GM21447 (cell line): Measurements from ENCODE around the gene HYAL2.
"Not testable (repeated sequence)": the region's sequence is repeated elsewhere in the genome, so short reads cannot be mapped to it uniquely, and the experiment has no call there.

Experiments
- ATAC-seq: cut with Tn5 transposase; IDR thresholded peaks from one replicate; pipeline ENCODE4 v1.9.1; 2021; ENCODE audit not compliant: unreplicated experiment

HYAL2 gene

GRCh38 chr3:50272911-50273688 is 49.4 kb downstream of the HYAL2 start:
- ATAC-seq = peak; percentile 79

- not testable (repeated sequence) for ATAC-seq
Measured at GRCh38 chr3:50272538-50272910, 50.0 kb downstream of the HYAL2 start.

GRCh38 chr3:50271314-50271936 is 51.1 kb downstream of the HYAL2 start:
- ATAC-seq = no peak

GRCh38 chr3:50270422-50271224 is 51.9 kb downstream of the HYAL2 start:
- no peak for ATAC-seq

GRCh38 chr3:50269977-50270413 is 52.5 kb downstream of the HYAL2 start:
- ATAC-seq = no peak

GRCh38 chr3:50269460-50269859 is 53.1 kb downstream of the HYAL2 start:
- ATAC-seq = no peak

- ATAC-seq = no peak
Measured at GRCh38 chr3:50268703-50269451, 53.7 kb downstream of the HYAL2 start, which contains the start of gene SEMA3B. Gene SEMA3B, plus strand, starts transcription at chr3:50269147. Its CDS starts 94 bp downstream, at chr3:50269241.

GRCh38 chr3:50268276-50268675 is 54.3 kb downstream of the HYAL2 start:
- no peak for ATAC-seq
